GM19397 (cell line): Measurements from ENCODE around the gene PDE6G.
"Not testable (repeated sequence)": the region's sequence is repeated elsewhere in the genome, so short reads cannot be mapped to it uniquely, and the experiment has no call there.

Experiments
- ATAC-seq: cut with Tn5 transposase; IDR thresholded peaks from one replicate; pipeline ENCODE4 v1.9.1; 2021; ENCODE audit warnings: mild to moderate bottlenecking, moderate library complexity; ENCODE audit not compliant: unreplicated experiment

The PDE6G gene

GRCh38 chr17:81635973-81636504, 20.3 kb downstream of the PDE6G start:
- ATAC-seq, result no peak

- no peak for ATAC-seq
These were observed 20.9 kb downstream of the PDE6G start for GRCh38 chr17:81635431-81635830.

- no peak for ATAC-seq
These were observed 24.9 kb downstream of the PDE6G start for GRCh38 chr17:81631482-81631881.

GRCh38 chr17:81630274-81630673, 26.1 kb downstream of the PDE6G start:
- no peak for ATAC-seq

- ATAC-seq, result no peak
These were observed 34.7 kb downstream of the PDE6G start for GRCh38 chr17:81621494-81622130.

GRCh38 chr17:81618307-81618706, 38.0 kb downstream of the PDE6G start:
- not testable (repeated sequence) for ATAC-seq

- no peak for ATAC-seq
These were observed 39.5 kb downstream of the PDE6G start for GRCh38 chr17:81616877-81617276.

- ATAC-seq, result no peak
These were observed 40.9 kb downstream of the PDE6G start for GRCh38 chr17:81615401-81615930.

GRCh38 chr17:81612172-81612970, 44.0 kb downstream of the PDE6G start:
- no peak for ATAC-seq

GRCh38 chr17:81609541-81610311, 46.6 kb downstream of the PDE6G start:
- no peak for ATAC-seq

GRCh38 chr17:81608605-81609004, 47.7 kb downstream of the PDE6G start:
- ATAC-seq, result no peak

- ATAC-seq, result no peak
These were observed 48.3 kb downstream of the PDE6G start for GRCh38 chr17:81608082-81608481.

GRCh38 chr17:81607431-81607830, 48.9 kb downstream of the PDE6G start:
- no peak for ATAC-seq

- ATAC-seq, result no peak
These were observed 52.3 kb downstream of the PDE6G start for GRCh38 chr17:81603846-81604610.

GRCh38 chr17:81601525-81602120, 54.7 kb downstream of the PDE6G start:
- ATAC-seq, result no peak
